ENCODE measurements around the gene THRB.

Gene THRB

DNA sequence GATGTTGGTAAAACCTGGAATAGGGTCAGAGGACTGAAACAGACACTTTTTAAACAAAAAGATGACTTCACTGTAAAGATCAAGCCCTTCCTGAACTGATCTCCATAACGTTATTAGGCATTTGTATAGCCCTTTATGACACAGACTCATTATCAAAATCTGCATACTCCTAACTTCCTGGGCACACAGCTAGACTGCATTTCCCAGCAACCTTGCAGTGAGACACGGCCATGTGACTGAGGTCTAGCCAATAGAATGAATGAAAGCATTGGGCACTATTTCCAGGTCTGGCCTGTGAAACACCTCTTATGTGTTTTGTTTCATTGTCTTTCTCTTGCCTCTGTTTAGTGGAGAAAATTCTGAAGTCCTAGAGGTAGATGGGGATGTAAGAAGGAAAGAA, 279.1 kb downstream of the THRB start:
- DNase-seq: no peak

DNA sequence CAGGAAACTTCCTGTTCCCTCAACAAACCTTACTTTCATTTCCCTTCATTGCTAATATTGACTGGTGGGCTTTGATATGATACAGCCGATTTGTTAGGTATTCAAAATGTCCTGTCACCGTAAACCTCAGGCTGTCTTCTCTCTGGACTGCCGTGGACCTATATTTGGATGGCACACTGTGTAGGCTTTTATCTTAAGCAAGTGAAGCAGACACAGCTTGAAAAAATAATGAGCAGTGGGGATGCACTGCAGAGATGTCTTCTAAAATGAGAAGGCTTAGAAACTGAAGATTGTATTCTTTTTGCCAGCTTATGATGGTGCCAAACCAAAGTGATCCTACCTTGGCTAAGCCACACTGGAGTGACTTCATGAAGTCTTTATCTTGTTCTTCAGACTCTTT, 283.3 kb downstream of the THRB start:
- DNase-seq: no peak

DNA sequence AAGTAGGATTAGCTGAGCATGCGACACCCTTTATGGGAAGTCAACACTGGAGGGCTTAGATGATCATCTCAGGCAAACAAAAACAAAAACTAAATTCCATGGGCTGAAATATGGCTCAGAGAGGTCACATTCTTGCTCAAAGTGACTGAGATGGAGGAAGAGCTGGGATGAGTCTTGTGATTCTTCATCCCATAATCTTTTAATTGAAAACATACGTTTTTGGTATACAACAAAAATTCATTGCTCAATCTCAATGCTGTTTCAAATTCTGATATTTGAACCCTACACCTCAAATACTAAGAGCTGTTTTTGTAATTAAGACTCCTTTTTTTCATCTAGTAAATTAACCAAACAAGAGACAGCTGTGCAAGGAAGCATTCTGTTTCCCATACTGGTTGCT, 292.6 kb downstream of the THRB start:
- DNase-seq: no peak

DNA sequence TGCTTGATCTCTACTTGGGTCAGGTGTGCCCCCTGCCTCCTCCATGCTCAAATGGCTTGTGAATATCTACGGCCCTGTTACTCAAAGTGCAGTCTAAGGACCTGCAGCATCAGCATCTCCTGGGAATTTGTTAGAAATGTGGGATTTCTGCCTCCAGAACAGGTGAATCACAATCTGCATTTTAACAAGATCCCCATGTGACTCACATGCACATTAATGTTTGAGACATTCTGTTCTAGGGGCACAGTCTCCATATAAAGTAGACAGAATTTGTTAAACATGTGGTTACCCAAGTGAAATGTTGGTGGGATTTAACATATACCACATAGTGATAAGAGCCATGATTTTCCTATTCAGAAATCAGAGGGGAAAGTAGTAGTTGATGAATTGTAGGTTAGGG, 293.3 kb downstream of the THRB start:
- no peak for DNase-seq

DNA sequence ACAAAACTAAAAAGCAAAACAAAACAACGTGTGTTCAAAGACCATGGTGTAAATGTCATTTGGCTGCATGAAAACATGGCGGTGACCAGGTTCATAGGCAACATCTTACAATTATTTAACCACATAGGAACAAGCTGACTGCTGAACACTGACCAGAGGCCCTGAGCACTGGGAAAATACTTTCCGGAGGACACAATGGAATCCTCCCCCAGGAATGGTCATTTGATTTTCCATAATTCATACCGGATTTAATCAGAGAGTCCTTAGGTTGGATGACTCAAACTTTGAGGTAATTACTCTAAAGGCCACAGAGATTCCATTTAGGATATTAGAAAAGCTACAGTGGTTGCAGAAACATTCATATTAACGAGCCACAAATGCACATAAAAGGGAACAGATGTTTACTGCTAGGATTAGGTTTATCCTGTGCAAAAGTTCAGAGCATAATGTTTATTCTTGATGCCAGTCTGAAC, 294.8 kb downstream of the THRB start:
- DNase-seq: no peak

DNA sequence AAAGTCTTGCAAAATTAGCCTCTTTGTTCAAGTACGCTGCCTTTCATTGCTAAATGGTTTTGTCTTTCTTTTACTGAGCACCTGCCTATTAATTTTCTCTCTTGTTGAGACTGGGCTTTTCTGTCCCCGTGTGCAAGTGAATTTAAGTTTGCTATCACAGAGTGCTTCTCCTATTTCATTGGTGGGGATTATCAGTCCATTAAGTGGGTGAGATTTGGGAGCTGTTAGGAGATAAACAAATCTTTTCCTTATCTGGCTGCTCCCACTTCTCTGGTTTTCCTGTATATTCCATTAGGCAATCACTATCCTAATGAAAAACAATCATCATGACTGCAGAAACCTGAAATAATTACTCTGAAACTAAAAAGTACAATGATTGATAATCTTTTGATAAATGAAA, 295.4 kb downstream of the THRB start:
- DNase-seq: no peak

DNA sequence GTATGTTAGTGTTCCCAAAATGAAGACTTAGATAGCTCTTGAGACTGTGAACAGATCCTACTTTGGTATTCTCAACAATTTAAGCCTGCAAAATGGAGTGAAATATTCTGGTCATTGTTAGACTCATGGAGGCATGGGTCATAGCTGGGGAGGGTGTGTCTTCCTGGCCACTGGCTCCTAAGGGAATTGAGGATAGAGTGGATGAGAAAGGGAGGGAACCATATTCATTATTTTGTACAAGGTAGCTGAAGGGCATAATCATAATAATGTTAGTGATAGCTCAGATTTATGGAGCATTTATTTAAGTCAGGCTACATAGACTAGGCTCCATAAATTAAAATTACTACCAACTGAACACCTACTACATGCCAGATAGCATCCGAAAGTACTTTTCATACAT, 295.9 kb downstream of the THRB start:
- DNase-seq: no peak

DNA sequence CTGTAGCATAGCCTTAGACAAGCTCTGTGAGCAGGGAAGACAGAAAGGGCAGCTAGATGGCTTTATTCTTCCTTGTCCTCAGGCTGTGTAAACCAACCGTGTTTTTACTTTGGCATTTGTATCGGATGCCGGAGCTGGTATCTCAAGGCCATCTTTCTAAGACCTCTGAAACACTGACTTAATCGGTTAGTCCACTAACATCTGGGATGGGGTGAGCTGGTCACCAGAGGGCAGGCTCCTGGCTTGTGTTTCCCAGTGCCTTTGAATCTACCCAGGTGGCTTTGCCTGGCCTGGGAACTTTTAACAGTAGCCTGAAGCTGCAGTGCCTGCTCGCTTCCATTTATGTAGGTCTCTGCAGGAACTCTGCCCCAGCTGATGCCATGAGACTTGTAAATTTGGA, 296.8 kb downstream of the THRB start:
- no peak for DNase-seq

DNA sequence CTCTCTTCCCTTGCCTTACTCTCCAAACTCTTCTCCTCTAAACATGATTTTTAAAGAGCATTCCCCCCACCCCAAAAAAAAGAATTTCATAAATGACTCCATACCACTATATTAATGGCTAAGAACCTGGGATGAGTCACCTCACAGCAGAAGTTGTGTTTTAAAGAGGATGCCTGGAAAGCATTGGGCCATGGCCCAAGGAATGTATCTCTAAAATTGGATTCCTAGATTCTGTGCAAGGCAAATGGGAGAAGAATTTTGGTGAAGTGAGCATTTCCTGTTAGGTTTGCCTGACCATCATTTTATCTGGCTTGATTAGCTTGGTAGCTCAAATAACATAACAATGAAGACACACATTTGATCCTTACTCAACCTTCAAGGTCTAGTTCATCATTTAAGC, 298.1 kb downstream of the THRB start:
- no peak for DNase-seq

DNA sequence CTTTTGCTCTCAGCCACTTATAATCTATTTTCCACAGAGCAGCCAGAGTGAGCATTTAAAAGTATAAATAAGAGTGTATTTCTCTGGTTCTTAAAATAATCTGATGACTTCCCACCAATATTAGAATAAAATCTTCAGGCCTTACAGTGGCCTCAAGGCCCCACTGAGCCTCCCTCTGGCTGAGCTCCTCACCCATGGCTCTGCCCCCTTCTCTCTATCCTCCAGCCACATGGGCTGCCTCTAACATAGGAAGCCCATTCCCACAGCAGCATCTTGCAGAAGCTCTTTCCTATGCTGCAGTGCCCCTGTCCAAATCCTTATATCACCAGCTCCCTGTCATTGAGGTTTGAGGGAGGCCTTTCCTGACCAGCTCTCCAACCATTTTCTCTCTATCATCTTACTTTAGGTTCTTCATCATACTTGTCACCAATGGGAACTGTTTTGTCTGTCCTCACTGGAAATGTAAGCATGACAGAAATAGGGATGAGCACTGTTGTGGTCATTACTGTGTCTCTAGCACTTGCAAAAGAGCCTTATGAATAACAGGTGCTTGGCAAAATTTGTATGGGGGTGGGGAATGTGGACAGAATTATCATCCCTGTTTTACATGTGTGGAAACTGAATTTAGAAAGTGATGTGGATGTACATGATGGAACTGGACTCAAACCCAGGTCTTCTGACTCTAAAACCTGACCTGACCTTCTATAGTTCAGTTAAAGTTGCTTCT, 299.0 kb downstream of the THRB start:
- DNase-seq: no peak

DNA sequence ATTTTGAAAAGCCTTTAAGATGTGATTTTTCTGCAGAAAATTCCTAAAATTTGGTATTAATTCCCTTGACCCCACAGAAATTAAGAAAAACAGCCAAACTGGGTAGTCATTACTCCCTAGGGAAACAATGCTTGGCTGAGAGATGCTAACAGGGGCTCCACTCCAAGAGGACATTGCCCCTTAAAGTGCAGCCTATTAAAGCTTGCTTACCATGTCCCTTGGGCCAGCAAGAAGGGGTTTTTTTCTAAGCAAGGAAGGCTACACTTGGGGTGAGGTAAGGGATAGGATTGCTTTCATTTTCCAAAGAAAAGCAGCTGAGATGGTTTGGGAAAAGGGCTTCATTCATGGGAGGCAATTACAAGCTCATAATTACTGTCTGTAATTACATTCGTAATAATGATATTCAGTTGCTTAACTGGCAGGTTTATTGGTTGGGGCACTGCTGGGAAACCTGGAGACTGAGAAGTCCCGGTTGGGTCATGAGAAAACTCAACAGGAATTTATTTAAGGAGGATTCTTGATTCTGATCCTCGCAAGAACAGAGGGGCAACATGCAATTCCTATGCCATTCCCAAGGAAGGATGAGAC, 302.1 kb downstream of the THRB start:
- no peak for DNase-seq

DNA sequence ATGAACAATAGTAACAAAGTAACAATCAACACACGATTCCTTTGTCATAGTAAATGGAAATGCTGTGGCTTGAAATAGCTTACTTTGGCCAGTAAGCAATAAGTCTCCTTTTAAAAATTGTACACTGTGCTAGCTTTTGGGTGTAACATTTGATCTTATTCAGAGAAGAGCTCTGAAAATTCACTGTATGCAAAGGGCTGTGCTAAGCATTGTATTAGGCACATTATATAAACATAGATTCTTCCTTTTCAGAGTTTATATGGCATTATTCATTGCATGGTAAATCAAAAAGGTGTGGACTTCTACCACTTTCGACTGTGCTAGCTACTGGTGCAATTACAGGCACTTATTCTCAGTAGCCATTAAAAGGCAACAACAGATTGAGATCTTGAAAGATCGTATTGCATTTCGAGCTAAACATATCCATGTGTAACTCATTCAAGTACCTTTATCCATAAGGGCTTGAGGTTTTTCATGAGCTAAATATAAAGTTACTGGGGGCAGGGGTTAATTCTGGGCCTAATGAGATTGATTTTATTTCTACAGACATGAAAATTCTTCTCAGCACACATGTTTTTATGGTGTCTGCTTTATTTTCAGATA, 302.7 kb downstream of the THRB start:
- no peak for DNase-seq

DNA sequence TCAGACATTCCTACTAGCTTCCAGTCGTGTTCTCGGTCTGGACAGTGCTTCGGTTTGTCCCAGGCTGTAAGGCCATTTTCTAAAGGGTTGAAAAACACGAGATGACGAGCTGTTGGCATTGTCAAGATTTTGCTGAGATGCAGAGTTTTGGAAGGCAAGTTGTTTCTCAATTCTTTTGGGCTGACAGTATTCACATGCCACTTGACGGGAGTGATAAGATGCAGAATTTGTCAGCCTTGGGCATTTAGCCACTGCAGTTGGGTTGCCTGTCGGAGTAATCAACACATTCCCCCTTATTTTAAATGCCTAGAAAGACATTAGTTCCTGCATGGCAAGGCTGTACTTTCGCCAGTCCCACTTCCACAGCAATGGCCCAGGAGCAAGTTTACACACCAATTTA, 304.4 kb downstream of the THRB start:
- DNase-seq: no peak

DNA sequence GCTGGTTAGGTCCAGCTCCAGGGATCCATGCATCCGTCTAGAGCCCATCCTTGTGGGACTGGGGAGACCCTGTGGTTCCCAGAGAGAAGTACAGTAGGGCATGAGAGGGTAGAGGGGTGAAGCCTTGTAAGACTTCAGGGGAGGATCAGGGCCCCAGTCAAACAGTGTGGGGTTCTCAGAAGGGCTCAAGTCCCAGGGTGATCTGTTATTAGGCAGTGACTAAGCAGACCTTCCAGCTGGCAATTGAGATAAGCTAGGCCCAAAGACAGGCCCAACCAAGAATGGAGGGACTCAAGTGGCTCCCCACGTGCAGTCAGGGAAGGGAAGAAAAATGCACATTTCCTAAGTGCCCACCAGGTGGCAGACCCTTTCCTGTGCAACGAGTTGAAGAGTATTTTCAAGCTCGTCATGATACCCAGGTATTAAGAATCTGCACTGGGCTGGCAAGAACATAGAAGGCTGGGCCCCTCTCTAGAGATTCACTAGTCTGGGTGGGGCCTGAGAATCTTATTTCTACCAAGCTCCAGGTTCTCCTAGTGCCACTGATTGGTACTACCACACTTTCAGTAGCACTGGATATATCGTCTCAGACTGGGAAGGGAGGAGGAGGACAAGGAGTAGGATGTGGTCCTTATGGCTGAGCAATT, 308.8 kb downstream of the THRB start:
- DNase-seq: no peak

DNA sequence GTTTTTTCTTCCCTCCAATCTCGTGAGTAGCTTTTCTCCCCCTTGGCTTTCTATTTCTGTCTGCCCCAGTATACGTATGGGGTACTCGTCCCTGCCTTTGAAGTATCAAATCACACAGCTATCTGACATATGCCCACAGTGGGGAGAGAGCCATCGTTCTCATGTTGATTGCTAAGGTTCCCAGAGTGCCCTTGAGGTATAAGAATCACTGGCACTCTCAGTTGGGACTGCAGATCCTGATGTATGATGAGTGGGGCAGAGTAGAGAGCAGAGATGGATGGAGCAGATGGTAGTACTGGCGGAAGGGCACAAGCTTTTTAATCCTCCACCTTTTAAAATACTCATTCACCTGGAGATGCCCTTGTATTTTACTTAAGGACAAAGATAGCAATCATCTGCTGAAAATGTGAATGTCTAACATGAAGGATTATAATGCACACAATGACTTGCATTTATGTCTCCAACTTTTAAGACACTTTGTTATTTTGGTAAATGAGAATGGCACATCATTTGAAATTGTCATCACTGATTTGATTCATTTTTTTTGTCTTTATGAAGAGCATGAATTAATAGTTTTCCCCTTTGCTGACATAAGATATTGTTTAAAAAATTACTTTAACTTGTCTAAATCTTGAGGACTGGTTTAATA, 310.0 kb downstream of the THRB start:
- no peak for DNase-seq

DNA sequence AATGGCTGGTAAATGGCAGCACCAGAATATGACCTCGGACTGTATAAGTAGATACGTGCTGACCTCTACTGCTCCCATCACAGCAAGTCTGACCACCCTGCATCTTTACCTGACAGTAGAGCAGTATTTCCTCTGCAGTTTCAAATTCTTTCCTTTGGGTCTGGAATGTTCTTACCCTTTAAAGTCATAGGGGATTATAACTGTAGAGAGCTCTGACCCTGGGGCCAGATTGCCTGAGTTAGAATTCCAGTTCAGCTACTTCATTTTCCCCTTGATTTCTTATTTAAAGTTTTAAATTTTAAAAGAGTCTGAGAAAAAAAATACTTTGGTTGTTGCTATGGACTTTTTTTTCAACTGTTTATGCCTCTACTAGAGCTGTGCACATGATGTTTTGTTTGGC, 311.9 kb downstream of the THRB start:
- DNase-seq: no peak

DNA sequence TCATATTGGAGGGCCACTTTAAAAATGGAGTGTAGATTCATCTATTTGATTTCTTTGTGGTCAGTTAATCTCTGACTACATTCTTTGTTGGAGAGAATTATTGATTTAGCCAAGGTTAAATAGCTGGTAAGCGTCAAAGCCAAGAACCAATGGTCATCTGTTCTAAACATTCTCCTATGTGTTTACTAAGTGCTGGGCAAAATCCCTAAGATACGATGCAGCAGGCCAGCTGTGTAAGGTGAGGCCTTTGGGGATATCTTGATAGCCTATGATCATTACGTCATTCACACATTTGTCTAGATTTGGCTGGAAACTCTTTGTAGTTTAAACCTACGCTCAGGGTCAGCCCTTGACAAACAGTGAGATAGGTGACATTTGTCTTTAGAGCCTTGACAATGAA, 313.4 kb downstream of the THRB start:
- no peak for DNase-seq

DNA sequence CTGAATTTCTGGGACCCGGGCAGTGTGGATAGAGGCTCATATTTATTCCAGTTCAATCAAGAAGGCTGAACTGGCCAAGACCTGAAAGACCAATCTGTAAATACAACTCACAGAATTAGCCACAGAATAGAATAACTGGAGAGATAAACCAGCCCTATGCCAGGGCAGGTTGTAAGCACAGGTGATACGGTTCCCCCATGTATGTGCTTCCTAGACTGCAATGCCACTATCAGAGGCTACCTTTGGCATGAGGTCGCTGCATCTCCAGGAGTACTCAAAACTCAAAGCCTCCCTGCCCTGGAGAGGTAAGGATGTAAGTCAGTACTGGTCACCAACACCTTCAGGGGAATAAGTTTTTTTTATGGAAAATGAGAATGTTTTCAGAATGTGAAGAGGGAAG, 314.0 kb downstream of the THRB start:
- no peak for DNase-seq

DNA sequence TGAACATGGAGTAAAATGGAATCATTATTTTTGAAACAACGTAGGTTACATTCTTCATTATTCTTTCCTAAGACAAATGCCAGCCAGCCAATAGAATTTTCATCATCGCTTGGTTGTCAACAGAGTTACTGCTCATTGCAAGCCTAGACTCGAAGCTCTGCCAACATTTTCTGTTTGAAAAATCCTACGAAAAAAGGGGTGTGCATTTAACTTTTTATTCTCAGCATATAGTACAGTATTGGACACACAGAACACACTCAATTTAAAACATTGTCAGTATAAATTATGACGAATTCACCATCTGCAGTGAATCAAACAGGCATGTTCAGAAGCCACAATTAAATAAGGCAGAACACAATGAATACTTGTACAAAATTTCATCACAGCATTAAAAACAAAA, 317.4 kb downstream of the THRB start:
- no peak for DNase-seq

DNA sequence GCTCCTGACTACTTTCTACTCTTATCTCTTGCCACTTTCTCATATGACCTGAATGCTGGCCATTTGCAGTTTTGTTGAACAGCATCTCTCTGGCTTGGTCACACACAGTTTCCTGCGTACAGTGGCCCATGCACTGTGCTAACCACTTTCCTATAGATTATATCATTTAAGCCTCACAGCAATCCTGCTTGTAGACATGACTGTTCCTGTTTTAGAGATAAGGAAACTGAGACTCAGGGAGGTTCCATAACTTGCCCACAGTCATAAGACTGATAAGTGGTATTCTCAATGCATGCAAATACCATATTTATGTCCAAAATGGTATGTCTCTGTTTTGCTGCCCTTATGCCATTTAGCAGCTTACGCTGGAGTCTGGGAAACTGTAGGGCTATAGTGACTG, 320.0 kb downstream of the THRB start:
- no peak for DNase-seq

DNA sequence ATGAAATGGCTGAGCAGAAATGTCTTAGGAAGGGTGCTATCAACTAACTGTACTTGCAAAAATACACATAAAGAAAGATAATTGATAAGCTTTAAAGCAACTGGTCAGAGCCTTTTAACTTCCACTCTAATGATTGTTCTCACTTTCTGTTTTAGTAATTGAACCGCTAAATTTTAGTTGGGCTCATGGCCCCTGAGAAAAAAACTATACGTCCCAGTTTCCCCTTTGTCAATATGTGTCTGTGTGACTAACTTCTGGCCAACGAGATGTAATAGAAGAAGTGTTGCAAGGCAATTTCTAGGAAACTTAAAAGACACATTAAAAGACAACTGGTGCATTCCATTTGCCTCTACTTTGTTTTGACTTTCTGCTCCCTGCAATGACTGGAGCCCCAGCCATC, 325.7 kb downstream of the THRB start:
- DNase-seq: no peak

DNA sequence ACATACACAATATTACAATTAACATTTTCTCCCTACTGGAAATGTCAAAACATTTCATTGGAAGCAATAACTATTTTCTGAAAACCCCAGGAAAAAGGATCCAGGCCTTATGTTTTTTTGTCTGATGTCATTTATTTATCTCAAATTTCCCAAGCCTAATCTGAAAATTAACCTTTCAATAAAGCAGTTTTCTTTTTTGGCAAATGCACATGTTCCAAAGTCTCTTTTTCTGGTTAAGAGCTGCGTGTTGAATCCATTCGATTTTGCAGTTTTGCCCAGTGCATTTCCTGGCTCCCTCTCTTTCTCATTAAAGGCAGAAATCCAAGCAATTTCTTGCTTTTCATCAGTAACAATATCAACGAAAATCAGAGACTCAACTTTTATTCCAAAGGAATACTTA, 327.2 kb downstream of the THRB start:
- no peak for DNase-seq

DNA sequence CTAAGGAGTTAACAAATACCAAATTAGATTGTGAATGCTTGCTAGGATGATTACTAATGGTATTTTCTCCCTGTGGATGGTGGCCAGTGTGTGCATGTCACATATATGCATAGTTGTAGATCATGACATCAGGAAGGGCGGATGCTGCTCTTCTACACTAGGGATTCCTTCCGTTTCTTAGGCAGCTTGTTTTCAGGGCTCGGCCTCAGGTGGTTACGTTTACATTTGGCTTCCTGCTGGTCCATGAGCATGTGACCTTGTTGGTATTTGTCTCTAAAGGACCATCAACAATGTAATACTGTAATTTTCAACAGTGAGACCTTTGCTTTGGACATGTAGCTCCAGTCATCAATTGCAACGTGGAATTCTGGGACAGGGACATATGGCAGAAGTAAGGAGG, 328.1 kb downstream of the THRB start:
- no peak for DNase-seq

DNA sequence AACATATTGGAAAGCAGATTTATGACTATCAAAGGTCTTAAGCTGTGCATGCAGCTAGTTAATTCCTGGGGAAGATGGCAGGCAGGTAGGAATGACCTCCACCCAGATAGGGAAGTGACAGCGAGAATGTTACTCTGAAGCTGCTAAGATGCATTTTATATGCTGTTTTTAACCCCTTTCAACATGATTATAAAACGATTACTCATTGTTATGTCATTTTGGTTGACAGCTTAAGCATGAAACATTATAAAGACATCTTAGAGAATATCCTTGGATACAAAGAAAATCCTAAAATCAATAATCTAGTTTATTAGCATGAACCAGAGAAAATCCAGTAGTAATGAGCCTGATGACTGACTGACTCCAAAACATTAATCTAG, 329.1 kb downstream of the THRB start:
- DNase-seq: no peak
